ENCODE measurements around the gene POLRMT. TPM values are rescaled to one million over a fixed set of nuclear protein-coding genes. Genes with fewer than 3 reads are reported as not detected.

POLRMT gene
- total RNA-seq, 4 donors from 2014 or later = 23.2 to 39.7 (median 33.1) TPM

DNA sequence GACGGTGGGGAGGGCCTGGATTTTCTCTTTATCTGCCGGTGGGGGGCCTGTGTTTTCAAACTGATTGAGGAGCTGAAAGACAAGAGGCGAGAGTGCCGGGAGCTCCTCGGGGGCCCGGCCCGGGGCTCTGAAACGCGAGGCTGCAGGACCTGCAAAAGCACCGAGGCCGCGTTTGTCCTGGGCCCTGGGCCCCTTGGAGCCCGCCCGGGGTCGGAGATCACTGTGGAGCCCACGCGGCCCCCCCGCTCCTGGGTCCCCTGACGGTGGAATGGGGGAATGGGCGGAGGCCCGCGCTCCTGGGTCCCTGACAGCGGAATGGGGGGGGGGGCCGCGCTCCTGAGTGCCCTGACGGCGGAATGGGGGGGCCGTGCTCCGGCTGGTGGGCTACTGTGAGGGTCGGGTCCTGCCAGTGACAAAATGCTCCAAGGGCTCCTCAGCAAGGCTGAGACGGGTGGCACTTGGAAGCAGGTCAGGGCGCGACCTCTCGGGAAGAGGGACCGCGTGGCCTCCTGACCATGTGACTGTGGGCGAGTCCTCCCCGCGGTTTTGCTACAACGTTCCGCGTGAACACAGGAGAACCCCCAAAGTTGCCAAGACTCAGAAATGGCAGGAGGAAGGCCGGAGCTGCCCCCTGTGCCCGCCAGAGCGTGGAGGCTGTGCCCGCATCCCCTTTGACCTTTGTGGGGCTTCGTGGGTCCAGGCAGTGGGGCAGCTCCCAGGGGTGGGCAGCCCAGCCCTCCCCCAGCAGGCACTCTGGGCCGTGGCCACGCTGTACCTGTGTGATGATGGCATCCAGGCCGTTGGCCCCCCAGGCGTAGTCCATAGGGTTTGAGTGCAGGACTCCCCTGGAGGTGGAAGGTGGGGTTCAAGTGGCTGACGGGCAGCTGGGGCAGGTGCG lies 15.8 kb upstream of the POLRMT start:
- H3K27ac ChIP-seq = no peak overlapping the region
- no peaks in the 10 kb centered on the region for H3K27me3 ChIP-seq
- H3K36me3 ChIP-seq = peaks cover 37 to 48% of the 10 kb centered on the region in 2 donors
- no peak for TF ChIP-seq CTCF (IDR thresholded peaks at IDR 0.05)
- TF ChIP-seq POLR2A (IDR thresholded peaks at IDR 0.05) = no peak
- intact Hi-C loops (cut with DNase I) = no loop called here
- DNase-seq = no peak
- no peaks in the 10 kb centered on the region for H3K9me3 ChIP-seq
- no peaks in the 10 kb centered on the region for H3K4me1 ChIP-seq
- WGBS, 2 donors = 92 to 93% methylated on average over 21 to 30 of the region's 53 CpGs
- no peak overlapping the region for H3K4me3 ChIP-seq (replicated peaks in 1 of 3)

DNA sequence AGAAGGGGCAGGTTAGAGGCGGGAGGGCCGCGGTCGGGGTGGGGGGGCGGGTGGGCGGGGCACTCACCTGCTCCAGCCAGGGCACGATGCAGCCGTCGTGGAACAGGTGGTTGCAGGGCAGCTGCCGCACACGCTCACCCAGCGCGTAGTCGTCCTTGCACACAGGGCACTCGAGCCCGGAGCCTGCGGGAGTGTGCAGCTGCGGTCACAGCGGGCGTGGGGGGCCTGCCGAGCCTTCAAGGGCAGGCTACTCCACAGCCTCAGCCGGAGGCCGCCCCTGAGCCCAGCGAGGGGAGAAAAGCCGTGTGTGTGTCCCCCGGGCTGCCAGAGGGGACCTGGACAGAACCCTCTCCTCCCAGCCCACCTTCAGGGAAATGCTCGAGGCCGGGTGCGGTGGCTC lies 15.0 kb upstream of the POLRMT start:
- H3K4me3 ChIP-seq (replicated peaks in 1 of 3) = no peak overlapping the region
- WGBS, 2 donors = 95 to 100% methylated on average over 1 to 28 of the region's 29 CpGs
- H3K27me3 ChIP-seq = no peaks in the 10 kb centered on the region
- H3K36me3 ChIP-seq = peaks cover 37 to 48% of the 10 kb centered on the region in 2 donors
- no peaks in the 10 kb centered on the region for H3K4me1 ChIP-seq
- intact Hi-C loops (cut with DNase I) = no loop called here
- H3K9me3 ChIP-seq = no peaks in the 10 kb centered on the region
- H3K27ac ChIP-seq = no peak overlapping the region
- TF ChIP-seq CTCF (IDR thresholded peaks at IDR 0.05) (no peak), POLR2A (IDR thresholded peaks at IDR 0.05) (no peak)
- DNase-seq = no peak

- H3K36me3 ChIP-seq = peaks cover 37 to 48% of the 10 kb centered on the region in 2 donors
- TF ChIP-seq CTCF (IDR thresholded peaks at IDR 0.05) = no peak
- TF ChIP-seq POLR2A (IDR thresholded peaks at IDR 0.05) = no peak
- DNase-seq = no peak
- 93 to 95% methylated on average over 42 to 51 of the region's 52 CpGs for WGBS, 2 donors
- intact Hi-C loops (cut with DNase I) = no loop called here
- H3K27me3 ChIP-seq = no peaks in the 10 kb centered on the region
- H3K9me3 ChIP-seq = no peaks in the 10 kb centered on the region
- no peak overlapping the region for H3K4me3 ChIP-seq (replicated peaks in 1 of 3)
- no peak overlapping the region for H3K27ac ChIP-seq
- no peaks in the 10 kb centered on the region for H3K4me1 ChIP-seq
Observed at GRCh38 chr19:647566-648284, 14.4 kb upstream of the POLRMT start.

GRCh38 chr19:646779-647565 lies 13.6 kb upstream of the POLRMT start:
- no peaks in the 10 kb centered on the region for H3K4me1 ChIP-seq
- H3K36me3 ChIP-seq = peaks cover 37 to 48% of the 10 kb centered on the region in 2 donors
- WGBS, 2 donors = 92 to 96% methylated on average over 33 to 48 of the region's 48 CpGs
- no peak overlapping the region for H3K27ac ChIP-seq
- H3K27me3 ChIP-seq = no peaks in the 10 kb centered on the region
- no peak overlapping the region for H3K4me3 ChIP-seq (replicated peaks in 1 of 3)
- no peaks in the 10 kb centered on the region for H3K9me3 ChIP-seq
- TF ChIP-seq POLR2A (IDR thresholded peaks at IDR 0.05) (no peak), CTCF (IDR thresholded peaks at IDR 0.05) (no peak)
- intact Hi-C loops (cut with DNase I) = no loop called here
- DNase-seq = no peak
